Activated T-cell treated with anti-CD3 and anti-CD28 coated beads, Interleukin-2, amount 50 U/mL, for 1 hour (primary cell): Measurements from ENCODE around the gene CTF1.

ENCODE experiments used
- DNase-seq: peaks from one replicate; pipeline ENCODE4 v3.0.0-alpha.2; 2020

The CTF1 gene

DNA sequence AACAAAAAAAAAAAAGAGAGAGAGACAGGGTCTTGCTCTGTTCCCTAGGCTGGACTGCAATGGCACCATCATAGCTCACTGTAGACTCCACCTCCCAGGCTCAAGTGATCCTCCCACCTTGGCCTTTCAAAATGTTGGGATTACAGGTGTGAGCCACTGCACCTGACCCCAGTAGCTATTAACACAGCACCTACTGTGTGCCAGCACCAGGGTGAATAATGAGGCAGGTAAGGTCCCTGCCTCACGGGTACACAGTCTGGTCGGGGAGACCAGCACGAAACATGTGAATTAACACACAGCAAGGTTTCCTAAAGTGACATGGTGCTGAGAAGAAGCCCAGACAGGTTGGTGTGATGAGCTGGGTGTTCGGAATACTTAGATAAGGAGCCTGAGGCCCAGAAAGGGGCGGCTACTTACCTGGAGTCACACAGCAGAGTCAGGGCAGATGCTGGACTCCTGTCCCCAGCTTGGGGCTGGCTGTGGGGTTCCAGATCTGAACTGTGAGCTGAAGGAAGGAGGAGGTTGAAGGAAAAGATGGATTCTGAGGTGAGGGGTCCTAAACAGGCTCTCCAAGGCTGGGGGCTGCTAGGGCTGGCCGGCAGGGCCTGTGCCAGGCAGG, 16.5 kb downstream of the CTF1 start:
- DNase-seq = no peak

DNA sequence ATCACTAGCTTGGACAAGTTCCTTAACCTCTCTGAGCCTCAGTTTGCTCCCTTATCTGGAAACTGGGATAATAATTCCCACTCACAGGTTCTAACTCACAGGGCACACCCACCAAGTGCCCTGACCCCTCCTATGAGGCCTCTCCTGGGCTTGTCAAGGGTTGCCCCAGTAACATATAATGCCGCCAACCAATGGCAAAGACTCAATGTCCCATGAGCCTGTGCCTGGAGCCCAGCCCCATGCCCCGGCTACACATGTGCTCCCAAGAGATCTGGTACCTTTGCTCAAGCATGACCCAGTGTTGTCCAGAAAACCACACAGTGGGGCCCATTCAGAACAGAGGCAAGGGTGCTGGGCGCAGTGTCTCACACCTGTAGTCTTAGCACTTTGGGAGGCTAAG, 18.4 kb downstream of the CTF1 start:
- DNase-seq = no peak

DNA sequence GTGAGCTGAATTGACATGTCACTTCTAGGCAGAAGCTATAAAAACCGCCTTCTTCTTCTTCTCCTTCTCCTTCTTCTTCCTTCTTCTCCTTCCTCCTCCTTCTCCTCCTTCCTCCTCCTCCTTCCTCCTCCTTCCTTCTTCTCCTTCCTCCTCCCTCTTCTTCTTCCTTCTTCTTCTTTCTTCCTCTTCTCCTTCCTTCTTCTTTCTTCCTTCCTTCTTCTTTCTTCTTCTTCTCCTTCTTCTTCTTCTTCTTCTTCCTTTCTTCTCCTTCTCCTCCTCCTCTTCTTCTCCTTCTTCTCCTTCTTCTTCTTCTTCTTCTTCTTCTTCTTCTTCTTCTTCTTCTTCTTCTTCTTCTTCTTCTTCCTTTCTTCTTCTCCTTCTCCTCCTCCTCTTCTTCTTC, 22.2 kb downstream of the CTF1 start:
- DNase-seq = no peak

DNA sequence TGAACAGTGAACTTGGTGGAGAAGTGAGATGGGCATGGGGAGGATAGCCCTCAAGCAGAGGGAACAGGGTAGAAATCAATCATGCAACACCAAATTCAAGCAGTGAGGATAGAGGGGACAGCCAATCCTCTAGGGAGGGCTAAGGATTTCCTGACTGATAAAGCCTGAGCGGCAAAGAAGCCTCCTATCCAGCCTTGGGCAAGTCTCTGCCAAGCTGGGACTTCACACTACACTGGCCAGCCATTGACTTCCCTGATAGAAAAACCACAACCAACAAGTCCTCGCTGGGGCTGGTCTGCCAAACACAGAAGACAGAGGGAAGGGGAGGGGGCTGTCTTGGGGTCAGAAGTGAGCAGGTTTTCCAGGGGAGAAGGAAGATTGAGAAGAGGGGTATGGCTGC, 24.5 kb downstream of the CTF1 start:
- DNase-seq = no peak

DNA sequence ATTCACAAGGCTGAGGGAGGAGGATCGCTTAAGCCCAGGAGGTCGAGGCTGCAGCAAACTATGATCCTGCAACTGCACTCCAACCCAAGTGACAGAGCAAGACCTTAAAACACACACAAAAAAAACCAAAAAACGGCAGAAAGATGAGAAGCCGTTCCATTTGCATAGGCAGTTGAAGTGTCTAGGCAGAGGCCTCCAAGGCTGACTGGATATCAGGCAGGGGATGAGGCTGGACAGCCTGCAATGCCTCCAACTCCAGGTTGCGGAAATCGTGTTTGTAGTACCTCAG, 25.0 kb downstream of the CTF1 start:
- DNase-seq = no peak

DNA sequence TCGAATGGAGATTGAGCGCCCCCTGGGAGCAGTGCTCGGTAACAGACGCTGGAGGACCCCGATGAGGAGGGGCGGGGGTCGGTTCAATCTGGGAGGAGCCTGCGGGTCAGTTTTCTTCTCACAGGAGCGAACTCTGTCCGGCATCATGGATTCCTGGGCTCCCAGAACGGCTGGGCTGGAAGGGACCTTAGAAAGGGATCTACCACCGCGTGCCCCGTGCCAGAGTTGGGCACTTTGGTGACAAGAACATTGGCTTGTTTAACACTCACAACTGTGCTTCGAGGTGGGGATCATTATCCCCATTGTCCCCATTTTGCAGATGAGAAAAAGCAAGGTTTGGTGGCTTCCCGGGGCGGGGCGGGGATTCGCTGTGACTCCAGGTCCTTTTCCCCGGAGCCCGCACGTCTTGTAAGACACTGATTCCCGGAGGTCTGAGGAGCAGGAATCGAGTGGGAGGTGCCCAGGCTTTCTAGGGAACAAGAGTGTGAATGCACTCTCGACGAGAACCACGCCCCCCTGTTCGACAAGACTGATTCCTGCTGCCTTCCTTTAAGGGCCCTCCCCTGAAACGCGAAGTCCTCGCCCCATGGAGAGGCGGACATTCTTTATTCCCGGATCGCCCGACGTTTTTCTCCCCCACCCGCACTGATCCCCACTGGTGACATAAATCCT, 25.5 kb downstream of the CTF1 start:
- DNase-seq = peak; percentile 88

DNA sequence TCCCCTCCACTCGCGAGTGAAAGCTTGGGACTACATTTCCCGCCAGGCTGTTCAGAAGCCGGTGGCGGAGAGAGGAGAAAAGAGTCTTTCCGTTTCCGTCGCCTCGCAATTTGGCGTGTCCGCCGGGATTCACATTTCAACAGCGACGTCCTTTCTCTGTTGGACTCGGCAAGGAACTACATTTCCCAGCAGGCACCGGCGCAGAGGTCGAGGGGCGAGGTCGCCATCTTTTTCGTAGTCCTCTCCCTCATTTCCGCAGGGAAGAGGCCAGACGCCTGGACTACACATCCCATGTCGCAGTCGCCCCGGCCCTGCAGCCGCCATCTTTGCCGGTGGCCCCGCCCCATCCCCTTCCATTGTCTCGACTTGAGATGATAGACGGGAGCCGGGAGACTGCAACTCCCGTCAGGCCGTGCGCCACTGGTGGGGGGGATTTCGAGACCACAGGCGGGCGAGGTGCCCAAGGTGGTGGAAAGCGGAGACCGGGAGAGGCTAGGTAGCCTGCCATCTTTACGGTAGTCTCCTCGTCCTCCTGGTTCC, 26.1 kb downstream of the CTF1 start:
- DNase-seq = peak; percentile 98

DNA sequence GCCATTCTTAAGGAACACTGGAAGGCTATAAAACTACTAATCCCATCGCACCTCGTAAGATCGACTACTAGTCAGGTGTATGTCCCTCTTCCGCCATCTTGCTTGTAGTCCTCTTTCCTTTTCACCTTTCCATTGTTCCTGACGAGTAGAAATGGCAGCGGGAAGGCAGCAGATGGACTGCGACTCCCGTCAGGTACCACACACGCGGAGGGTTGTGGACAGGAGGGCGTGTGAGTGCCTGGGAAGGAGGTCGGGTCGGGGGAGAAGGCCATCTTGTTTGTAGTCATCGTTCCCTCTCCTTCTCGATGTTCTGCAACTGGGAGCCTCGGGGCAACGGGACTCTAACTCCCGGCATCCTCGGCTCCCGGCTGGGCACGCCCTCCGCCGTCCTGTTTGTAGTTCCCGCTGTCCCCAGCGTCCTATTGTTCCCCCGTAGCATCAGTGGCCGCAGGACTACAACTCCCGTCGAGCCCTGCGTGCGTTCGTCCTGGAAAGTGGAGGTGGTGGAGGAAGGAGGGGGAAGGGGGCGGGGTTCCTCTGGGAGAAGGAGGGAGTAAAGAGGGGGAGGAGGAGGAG, 26.6 kb downstream of the CTF1 start:
- DNase-seq = peak; percentile 91

DNA sequence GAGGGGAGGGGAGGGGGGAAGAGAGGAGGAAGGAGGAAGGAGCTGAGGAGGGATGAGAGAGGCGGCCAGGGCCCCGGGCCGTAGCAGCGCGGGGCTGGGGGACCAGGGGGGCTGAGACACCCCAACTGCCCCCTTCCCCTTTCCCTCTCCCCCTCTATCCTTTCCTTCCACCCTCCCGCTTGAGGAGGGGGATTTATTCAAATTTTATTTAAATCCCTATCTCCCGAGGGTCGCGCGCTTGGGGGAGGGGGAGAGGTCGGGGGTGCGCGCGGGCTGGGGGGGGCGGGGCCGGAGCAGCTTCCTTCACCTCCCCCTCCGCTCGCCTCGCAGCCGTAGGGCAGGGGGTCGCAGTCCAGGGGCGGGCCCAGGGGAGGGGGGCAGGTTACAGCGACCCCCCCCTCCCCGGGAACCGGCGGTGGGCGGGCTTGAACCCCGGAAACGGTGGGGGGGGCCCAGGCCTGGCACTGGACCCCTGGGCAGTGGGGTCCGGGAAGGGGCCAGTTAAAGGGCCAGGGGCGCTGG, 27.2 kb downstream of the CTF1 start, which contains the start of gene FBXL19:
Gene FBXL19, plus strand, starts transcription at position 19 of the 522 bp plus-strand sequence. CDS start 2,183 bp downstream, outside the sequence.
- DNase-seq = no peak

DNA sequence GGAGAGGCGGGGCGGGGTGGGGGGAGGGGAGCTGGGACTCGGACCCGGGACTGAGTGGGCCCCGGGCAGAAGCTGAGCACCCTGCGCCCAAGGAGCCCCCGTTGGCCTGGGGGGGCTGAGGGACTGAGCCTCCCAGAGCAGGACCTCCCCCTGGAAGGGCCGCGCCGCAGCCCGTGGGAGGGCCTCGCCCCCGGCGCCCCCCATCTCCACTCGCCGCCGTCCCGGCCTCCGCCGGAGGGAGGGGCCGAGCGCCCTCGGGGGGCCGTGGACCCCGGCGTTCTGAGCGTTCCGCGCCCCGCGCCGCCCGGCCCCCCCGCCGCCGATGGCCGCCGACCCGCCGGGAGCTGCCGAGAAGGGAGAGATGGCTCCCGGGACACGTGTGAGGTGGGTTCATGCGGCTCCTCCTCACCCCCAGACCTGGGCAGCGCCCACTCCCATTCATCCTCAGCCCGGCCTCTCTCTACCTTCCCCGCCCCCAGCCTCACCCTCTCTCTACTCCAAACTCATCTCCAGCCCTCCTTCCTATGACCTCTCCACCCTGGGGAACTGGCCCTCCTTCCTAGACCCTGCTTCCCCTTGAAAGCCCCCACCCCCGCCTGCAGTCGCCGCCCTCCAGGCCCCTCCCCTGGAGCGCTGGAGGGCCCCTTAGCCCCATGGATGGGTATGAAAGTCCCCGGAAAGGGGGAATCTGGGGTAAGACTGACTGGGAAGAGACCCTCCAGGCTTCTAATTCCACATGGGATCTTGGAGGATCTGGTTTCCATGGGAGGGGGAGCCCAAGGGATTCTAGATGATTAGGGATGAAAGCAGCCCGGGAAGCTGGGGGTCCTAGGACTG, 27.9 kb downstream of the CTF1 start:
- peak; percentile 30 for DNase-seq

DNA sequence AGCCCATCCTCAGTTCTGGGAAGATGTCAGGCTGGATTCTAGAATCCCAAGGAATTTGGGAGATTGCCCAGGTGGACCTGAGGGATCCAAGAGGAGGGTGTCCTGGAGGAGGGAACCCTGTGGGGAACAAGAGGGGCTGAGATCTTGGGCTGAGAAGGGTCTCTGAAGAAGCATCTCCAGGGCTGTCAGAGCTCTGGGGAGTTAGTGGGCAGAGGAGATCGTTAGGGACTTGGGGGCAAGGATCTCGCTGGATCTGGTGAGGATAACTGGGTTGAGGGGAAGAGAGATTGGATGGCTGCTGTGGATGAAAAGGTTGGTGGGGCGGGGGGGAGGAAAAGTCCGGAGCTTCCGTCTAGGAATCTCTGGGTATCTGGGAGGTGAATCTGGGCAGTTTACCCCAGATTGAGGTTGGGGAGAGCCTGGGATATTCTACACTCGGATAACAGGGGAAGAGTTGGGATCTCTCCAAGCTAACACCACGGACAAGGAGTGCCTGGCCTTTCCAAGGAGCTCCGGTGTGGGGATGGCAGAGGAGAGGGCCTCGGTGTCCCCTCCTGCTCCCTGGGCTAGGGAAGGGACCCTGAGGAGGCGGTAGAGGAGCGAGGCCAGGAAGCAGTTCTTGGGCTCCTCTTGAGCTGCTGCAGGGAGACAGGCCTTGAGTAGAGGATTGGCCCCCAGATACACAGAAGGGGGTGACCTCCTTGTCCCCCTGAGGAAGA, 28.7 kb downstream of the CTF1 start:
- DNase-seq = no peak

DNA sequence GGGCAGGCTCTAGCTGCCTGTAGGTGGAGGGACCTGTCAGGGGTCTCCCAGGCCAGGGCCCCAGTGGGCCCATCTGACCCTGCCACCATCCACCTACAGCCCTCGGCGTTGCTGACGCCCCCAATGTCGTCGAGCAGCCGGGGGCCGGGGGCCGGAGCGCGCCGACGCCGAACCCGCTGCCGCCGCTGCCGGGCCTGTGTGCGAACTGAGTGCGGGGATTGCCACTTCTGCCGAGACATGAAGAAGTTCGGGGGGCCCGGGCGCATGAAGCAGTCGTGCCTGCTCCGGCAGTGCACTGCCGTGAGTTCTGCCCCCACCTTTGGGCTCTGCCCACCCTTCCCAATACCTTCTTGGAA, 29.2 kb downstream of the CTF1 start:
- DNase-seq = no peak

DNA sequence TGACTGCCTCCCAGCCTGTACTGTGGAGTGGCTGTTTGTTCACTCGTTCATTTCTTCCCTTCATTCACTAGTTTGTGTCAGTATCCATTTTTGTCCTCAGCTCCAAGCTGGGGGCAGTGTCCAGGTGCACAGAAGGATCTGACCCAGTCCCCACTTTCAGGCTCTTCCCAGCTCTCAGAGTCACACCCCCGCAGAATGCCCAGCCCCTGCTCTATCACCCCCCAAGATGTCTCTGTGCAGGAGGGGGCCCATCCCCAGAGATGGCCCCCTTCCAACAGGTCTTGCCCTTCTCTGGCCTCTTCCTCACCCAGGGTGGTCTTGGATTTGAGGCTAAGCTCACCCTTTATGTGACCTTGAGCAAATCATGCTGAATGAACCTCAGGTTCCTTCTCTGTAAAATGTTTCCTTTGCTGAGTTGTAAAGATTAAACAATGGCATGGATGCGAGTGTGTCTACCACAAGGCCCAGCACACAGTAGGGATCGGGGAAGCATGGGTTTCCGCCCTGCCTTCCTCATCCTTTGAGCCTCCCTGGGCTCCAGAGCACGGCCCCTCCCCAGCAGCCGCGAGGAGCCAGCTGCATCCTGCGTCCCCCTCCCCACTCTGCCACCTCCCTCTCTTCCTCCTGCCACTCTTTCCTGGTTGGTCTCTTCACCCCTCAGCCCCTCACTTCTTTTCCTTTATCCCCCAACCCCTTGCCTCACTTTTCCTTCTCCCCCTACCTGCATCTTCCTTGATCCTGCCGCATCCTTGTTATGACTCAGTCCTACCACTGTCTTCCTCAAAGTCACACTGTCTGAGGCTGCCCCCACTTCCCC, 29.8 kb downstream of the CTF1 start:
- DNase-seq = no peak

DNA sequence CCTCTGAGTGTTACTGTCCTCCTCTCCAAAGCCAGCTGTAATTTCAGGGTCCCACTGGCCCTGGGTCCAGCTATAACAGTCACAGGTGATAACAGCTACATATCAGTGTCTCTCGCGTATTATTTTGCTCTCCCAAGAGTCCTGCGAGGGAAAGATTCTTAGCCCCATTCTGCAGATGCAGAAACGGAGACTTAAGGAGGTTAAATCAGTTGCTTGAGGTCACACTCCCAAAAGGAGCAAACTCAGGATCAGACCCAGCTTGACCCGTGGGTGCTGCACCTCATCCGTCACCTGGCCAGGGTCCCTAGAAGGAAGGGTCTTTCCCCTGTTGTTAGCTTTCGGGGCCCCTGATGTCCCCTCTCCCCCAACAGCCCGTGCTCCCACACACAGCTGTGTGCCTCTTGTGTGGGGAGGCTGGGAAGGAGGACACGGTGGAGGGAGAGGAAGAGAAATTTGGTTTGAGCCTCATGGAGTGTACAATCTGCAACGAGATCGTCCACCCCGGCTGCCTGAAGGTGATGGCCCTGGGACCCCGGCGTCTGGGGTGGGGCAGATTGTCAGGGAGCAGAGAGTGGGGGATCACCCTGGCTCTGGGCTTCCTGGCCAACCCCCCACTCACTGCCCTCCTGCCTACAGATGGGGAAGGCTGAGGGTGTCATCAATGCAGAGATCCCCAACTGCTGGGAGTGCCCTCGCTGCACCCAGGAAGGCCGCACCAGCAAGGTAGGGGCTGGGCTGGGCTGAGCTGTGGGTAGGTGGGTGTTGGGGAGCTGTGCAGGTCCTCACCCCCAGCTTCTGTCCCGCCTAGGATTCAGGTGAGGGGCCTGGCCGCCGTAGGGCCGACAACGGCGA, 30.7 kb downstream of the CTF1 start:
- no peak for DNase-seq

DNA sequence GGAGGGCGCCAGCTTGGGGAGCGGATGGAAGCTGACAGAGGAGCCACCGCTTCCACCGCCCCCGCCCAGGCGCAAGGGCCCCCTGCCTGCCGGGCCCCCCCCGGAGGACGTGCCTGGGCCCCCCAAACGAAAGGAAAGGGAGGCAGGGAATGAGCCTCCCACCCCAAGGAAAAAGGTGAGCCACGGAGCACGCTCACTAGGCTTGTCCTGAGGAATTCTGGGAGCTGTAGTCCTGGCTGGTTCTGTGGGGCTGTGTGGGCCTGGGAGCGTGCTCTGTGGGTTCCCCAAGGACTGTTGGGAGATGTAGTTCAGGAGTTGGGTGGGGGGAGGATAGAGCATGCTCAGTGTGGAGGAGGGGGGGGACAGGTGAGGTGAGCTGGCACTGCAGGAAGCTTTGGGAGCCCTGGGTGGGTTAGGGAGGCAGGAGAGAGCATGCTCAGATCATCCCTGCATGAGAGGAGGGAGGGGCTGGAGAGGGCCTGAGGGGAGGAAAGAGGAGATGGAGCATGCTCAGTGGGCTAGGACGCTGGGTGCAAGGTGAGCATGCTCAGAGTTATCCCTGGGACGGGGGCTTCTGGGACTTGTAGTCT, 31.5 kb downstream of the CTF1 start:
- DNase-seq = no peak

DNA sequence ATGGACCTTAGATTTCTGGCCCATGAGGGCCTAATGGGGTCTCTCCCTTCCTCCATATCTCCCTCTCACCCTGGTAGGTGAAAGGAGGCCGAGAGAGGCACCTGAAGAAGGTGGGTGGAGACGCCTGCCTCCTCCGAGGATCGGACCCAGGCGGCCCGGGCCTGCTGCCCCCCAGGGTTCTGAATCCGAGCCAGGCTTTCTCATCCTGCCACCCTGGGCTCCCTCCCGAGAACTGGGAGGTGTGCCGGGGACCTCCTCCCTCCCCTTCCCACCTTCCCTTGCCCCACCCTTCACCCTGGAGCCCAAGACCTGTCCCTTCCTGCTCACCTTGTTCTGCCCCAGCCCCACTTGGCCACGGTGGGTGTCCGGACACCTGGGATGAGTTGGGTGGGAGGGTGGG, 32.0 kb downstream of the CTF1 start:
- DNase-seq = no peak

DNA sequence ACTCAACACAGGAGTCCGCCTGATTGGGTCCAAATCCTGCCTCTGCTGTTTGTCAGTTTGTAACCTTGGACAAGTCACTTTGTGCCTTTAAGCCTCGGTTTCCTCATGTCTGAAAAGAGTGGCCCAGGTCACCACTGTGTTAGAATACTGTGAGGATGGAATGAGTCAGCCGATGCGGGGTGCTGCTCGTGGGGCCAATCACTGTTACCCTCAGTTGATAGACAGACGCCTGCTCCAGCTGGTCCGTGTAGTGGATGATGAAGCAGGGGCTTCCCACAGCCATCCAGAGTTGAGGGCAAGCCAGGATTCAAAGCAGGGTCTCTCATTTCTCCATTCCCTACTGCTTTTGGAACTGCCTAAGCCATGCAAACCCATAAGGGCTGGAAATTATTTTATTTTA, 32.8 kb downstream of the CTF1 start:
- no peak for DNase-seq

DNA sequence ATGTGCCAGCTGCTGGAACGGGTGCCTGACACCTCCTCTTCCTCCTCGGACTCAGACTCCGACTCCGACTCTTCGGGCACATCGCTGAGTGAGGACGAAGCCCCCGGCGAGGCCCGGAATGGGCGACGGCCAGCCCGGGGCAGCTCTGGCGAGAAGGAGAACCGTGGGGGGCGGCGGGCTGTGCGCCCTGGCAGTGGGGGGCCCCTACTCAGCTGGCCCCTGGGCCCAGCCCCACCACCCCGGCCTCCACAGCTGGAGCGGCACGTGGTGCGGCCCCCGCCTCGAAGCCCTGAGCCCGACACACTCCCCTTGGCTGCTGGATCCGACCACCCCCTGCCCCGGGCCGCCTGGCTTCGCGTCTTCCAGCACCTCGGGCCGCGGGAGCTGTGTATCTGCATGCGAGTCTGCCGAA, 33.8 kb downstream of the CTF1 start:
- no peak for DNase-seq

DNA sequence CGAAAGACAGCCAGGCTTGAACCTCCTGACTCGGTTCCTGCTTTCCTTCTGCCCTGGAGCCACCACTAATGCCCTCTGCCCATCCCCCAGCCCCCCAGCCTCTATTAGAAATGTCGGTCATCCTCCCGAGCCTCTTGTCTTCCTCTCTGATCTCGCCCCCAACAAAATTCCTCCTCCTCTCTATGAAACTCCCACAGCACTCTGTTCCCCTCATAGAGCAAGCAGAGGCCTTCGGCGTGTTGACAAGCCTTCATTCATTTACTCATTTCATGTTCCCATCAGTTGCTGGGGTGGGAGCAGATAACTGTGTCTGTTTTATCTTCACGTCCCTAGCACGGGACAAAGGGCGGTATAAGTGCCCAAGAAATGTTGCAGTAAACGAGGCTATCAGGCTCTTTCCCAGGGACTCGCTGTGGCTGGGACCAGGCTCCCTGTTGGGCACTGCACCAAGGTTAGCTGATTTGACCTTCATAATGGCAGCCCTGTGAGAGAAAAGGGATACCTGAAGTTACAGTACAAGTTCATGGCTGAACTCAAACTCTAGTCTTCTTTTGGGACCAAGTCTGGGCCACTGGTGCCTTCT, 34.7 kb downstream of the CTF1 start:
- no peak for DNase-seq
